WERI-Rb-1 (cell line): ENCODE measurements around the gene ZNF418.
"Not testable (repeated sequence)": the region's sequence is repeated elsewhere in the genome, so short reads cannot be mapped to it uniquely, and the experiment has no call there.

Experiments
- DNase-seq: peaks from one replicate; pipeline ENCODE4 v3.0.0-alpha.2; 2020
- H3K27ac ChIP-seq: fragments of 250-450 bp; sonication (Bioruptor Pico); 2 replicates; pipeline ENCODE4 v1.5.1; 2020; ENCODE audit warnings: mild to moderate bottlenecking, moderate library complexity
- H3K27me3 ChIP-seq: fragments of 250-450 bp; sonication (Bioruptor Pico); 2 replicates; pipeline ENCODE4 v1.5.1; 2021; ENCODE audit warnings: mild to moderate bottlenecking, low read depth, moderate library complexity; ENCODE audit not compliant: insufficient read depth, severe bottlenecking
- H3K36me3 ChIP-seq: fragments of 250-450 bp; sonication (Bioruptor Pico); 2 replicates; pipeline ENCODE4 v1.5.1; 2020; ENCODE audit warnings: mild to moderate bottlenecking, moderate library complexity
- H3K4me3 ChIP-seq: 2 replicates; pipeline ENCODE4 v1.5.1; 2011; ENCODE audit warnings: low read depth, mild to moderate bottlenecking, control low read depth, low read length
- H3K9me3 ChIP-seq: fragments of 250-450 bp; sonication (Bioruptor Pico); 2 replicates; pipeline ENCODE4 v1.5.1; 2021; ENCODE audit warnings: mild to moderate bottlenecking, moderate library complexity; ENCODE audit not compliant: severe bottlenecking
- TF ChIP-seq, protein P1 (sequence below): IDR thresholded peaks from 2 replicates; pipeline ENCODE4 v1.5.1; 2011; ENCODE audit warnings: low read depth, mild to moderate bottlenecking, control low read depth, inconsistent platforms, low read length

ZNF418 gene

GRCh38 chr19:57907394-57907793 lies 27.8 kb downstream of the ZNF418 start:
- no peak for DNase-seq
- Histone ChIP-seq H3K9me3 (no peaks in the 10 kb centered on the region), H3K27me3 (no peaks in the 10 kb centered on the region), H3K4me3 (no peak overlapping the region), H3K36me3 (peaks cover 24% of the 10 kb centered on the region), H3K27ac (no peak overlapping the region)
- TF ChIP-seq, protein P1, sequence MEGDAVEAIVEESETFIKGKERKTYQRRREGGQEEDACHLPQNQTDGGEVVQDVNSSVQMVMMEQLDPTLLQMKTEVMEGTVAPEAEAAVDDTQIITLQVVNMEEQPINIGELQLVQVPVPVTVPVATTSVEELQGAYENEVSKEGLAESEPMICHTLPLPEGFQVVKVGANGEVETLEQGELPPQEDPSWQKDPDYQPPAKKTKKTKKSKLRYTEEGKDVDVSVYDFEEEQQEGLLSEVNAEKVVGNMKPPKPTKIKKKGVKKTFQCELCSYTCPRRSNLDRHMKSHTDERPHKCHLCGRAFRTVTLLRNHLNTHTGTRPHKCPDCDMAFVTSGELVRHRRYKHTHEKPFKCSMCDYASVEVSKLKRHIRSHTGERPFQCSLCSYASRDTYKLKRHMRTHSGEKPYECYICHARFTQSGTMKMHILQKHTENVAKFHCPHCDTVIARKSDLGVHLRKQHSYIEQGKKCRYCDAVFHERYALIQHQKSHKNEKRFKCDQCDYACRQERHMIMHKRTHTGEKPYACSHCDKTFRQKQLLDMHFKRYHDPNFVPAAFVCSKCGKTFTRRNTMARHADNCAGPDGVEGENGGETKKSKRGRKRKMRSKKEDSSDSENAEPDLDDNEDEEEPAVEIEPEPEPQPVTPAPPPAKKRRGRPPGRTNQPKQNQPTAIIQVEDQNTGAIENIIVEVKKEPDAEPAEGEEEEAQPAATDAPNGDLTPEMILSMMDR = no peak

- Histone ChIP-seq H3K27ac (no peak overlapping the region), H3K36me3 (peaks cover 12% of the 10 kb centered on the region), H3K27me3 (no peaks in the 10 kb centered on the region), H3K9me3 (no peaks in the 10 kb centered on the region), H3K4me3 (no peak overlapping the region)
- DNase-seq = no peak
- TF ChIP-seq, protein P1 = no peak
These were observed 29.9 kb downstream of the ZNF418 start for GRCh38 chr19:57905258-57905657.

DNA sequence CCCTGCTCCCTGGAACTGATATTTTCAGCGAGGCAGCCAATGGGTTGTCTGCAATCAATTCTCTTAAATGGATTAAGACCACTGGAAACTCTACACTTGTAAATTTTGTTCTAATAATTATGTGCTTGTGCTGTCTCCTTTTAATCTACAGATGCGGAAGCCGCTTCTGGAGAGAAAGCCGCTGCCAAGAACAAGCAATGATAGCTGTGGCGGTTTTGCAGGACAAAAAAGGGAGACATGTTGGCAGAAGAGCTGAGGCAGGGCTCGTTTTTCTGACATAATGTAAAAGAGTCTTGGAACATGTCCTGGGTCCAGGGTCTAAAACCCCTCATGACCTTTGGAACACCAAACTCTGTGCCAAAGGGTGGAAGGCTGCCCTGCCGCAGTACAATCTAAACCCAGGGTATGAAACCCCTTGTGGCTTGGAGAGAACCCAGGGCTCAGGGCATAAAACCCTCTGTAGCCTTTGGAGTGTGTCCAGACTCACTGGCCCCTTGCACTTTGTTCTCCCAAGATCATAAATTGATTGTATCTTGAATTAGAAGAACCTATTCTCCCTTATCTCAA lies 31.5 kb downstream of the ZNF418 start:
- H3K27me3 ChIP-seq = no peaks in the 10 kb centered on the region
- H3K9me3 ChIP-seq = no peaks in the 10 kb centered on the region
- no peak overlapping the region for H3K27ac ChIP-seq
- peaks cover 10% of the 10 kb centered on the region for H3K36me3 ChIP-seq
- TF ChIP-seq, protein P1 = no peak
- H3K4me3 ChIP-seq = no peak overlapping the region
- DNase-seq = no peak

GRCh38 chr19:57900311-57900710 lies 34.9 kb downstream of the ZNF418 start:
- Histone ChIP-seq H3K4me3 (no peak overlapping the region), H3K27me3 (no peaks in the 10 kb centered on the region), H3K27ac (no peak overlapping the region), H3K9me3 (no peaks in the 10 kb centered on the region), H3K36me3 (no peaks in the 10 kb centered on the region)
- no peak for DNase-seq
- TF ChIP-seq, protein P1 = no peak

DNA sequence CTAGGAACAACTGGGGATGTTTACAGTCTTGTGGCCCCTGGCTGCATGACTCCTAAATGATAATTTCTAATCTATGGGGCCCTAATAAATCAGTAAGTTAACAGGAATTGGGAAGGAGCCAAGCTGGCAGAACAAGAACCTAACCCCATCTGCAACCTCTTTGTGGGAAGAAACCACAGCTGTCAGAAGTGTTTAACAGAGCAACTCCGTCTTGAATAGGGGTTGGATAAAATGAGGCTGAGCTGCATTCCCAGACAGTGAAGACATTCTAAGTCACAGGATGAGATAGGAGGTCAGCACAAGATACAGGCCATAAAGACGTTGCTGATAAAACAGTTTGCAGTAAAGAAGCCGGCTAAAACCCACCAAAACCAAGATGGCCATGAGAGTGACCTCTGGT lies 44.5 kb downstream of the ZNF418 start:
- peaks cover 15% of the 10 kb centered on the region for H3K36me3 ChIP-seq
- H3K9me3 ChIP-seq, H3K4me3 ChIP-seq, H3K27ac ChIP-seq, DNase-seq, H3K27me3 ChIP-seq: not testable (repeated sequence)

- H3K27me3 ChIP-seq = no peaks in the 10 kb centered on the region
- peak within 1 kb of the TSS; percentile 99 for H3K4me3 ChIP-seq
- H3K36me3 ChIP-seq = peaks cover 31% of the 10 kb centered on the region
- peaks cover 4% of the 10 kb centered on the region for H3K9me3 ChIP-seq
- peak; percentile 92 for DNase-seq
- TF ChIP-seq, protein P1 = no peak
- H3K27ac ChIP-seq = peak within 1 kb of the TSS; percentile 88
These were observed 46.5 kb downstream of the ZNF418 start, which contains the start of gene ZNF814 for GRCh38 chr19:57888560-57889231. TSS of gene ZNF814 (minus strand) at chr19:57889037. CDS start at chr19:57888802, 235 bp downstream.
